ENCODE data around the gene TOMM40.
"Not testable (repeated sequence)": the region's sequence is repeated elsewhere in the genome, so short reads cannot be mapped to it uniquely, and the experiment has no call there.

TOMM40 gene

GRCh38 chr19:44907613-44908012 lies 16.6 kb downstream of the TOMM40 start:
- no peak for TF ChIP-seq CTCF (IDR thresholded peaks at IDR 0.05; ENCODE audit: low read depth, low read length)
- DNase-seq (ENCODE audit: low read depth in 2 of 2) = no peak
- peak overlapping the region in 1 of 2 donors; percentile 86 for H3K4me3 ChIP-seq (replicated peaks in 1 of 2; ENCODE audit: low read depth in 2 of 2, low read length in 2 of 2)

- peak overlapping the region in 1 of 2 donors; percentile 86 for H3K4me3 ChIP-seq (replicated peaks in 1 of 2; ENCODE audit: low read depth in 2 of 2, low read length in 2 of 2)
- TF ChIP-seq CTCF (IDR thresholded peaks at IDR 0.05; ENCODE audit: low read depth, low read length) = no peak
- DNase-seq (ENCODE audit: low read depth in 2 of 2) = no peak
Observed at GRCh38 chr19:44908074-44908835, 17.2 kb downstream of the TOMM40 start.

GRCh38 chr19:44908836-44909261 lies 17.8 kb downstream of the TOMM40 start:
- H3K4me3 ChIP-seq (replicated peaks in 1 of 2; ENCODE audit: low read depth in 2 of 2, low read length in 2 of 2) = no peak overlapping the region
- TF ChIP-seq CTCF (IDR thresholded peaks at IDR 0.05; ENCODE audit: low read depth, low read length) = no peak

GRCh38 chr19:44909775-44910174 lies 18.7 kb downstream of the TOMM40 start:
- TF ChIP-seq CTCF (IDR thresholded peaks at IDR 0.05; ENCODE audit: low read depth, low read length) = no peak
- H3K4me3 ChIP-seq (replicated peaks in 1 of 2; ENCODE audit: low read depth in 2 of 2, low read length in 2 of 2) = no peak overlapping the region
- DNase-seq (ENCODE audit: low read depth in 2 of 2) = no peak

More at GRCh38 chr19:44908836-44909261, 17.8 kb downstream of the TOMM40 start:
- DNase-seq (ENCODE audit: low read depth in 2 of 2) = no peak

- not testable (repeated sequence) for DNase-seq (ENCODE audit: low read depth in 2 of 2); H3K4me3 ChIP-seq (replicated peaks in 1 of 2; ENCODE audit: low read depth in 2 of 2, low read length in 2 of 2)
Observed at GRCh38 chr19:44911896-44912295, 20.8 kb downstream of the TOMM40 start.

GRCh38 chr19:44912854-44913253 lies 21.8 kb downstream of the TOMM40 start:
- DNase-seq (ENCODE audit: low read depth in 2 of 2) = peak in 1 of 2 donors; percentile 81
- no peak overlapping the region for H3K4me3 ChIP-seq (replicated peaks in 1 of 2; ENCODE audit: low read depth in 2 of 2, low read length in 2 of 2)

GRCh38 chr19:44913512-44914432 lies 22.7 kb downstream of the TOMM40 start:
- not testable (repeated sequence) for H3K4me3 ChIP-seq (replicated peaks in 1 of 2; ENCODE audit: low read depth in 2 of 2, low read length in 2 of 2); DNase-seq (ENCODE audit: low read depth in 2 of 2)

More at GRCh38 chr19:44912854-44913253, 21.8 kb downstream of the TOMM40 start:
- no peak for TF ChIP-seq CTCF (IDR thresholded peaks at IDR 0.05; ENCODE audit: low read depth, low read length)

- H3K4me3 ChIP-seq (replicated peaks in 1 of 2; ENCODE audit: low read depth in 2 of 2, low read length in 2 of 2) = peak within 1 kb of the TSS; percentile 42 to 53
- peak; percentile 79 to 83 for DNase-seq (ENCODE audit: low read depth in 2 of 2)
Observed at GRCh38 chr19:44914433-44915206, 23.6 kb downstream of the TOMM40 start, which contains the start of gene APOC1. TSS of gene APOC1 (plus strand) at chr19:44914608. CDS start at chr19:44914892, 284 bp downstream.
